ENCODE results near the gene SPEG. TPM values are rescaled to one million over a fixed set of nuclear protein-coding genes. Genes with fewer than 3 reads are reported as not detected.

SPEG gene
- total RNA-seq, 1 donor from 2014 or later = 6.1 TPM

- Mint-ChIP-seq H3K9me3 (ENCODE audit: unreplicated experiment) (no peaks in the 10 kb centered on the region), H3K4me3 (ENCODE audit: unreplicated experiment) (peak overlapping the region; percentile 92), H3K4me1 (ENCODE audit: unreplicated experiment) (peaks cover 43% of the 10 kb centered on the region), H3K36me3 (ENCODE audit: low read depth, unreplicated experiment) (peaks cover 4% of the 10 kb centered on the region), H3K27me3 (ENCODE audit: unreplicated experiment) (peaks cover 28% of the 10 kb centered on the region), H3K27ac (ENCODE audit: unreplicated experiment) (peak overlapping the region; percentile 48)
- no peak for TF ChIP-seq CTCF (IDR thresholded peaks at IDR 0.05; ENCODE audit: unreplicated experiment)
- DNase-seq (ENCODE audit: low spot score) = peak; percentile 65
Observed at GRCh38 chr2:219497495-219498279, 63.0 kb downstream of the SPEG start.

GRCh38 chr2:219498280-219499057 is 63.8 kb downstream of the SPEG start, which contains the start of gene GMPPA:
Gene GMPPA, plus strand, starts transcription at chr2:219498891. Its CDS starts 1,085 bp downstream, at chr2:219499976.
- no peaks in the 10 kb centered on the region for H3K9me3 Mint-ChIP-seq (ENCODE audit: unreplicated experiment)
- peak within 1 kb of the TSS; percentile 92 for H3K4me3 Mint-ChIP-seq (ENCODE audit: unreplicated experiment)
- H3K36me3 Mint-ChIP-seq (ENCODE audit: low read depth, unreplicated experiment) = peaks cover 6% of the 10 kb centered on the region
- H3K27me3 Mint-ChIP-seq (ENCODE audit: unreplicated experiment) = peaks cover 26% of the 10 kb centered on the region
- H3K4me1 Mint-ChIP-seq (ENCODE audit: unreplicated experiment) = peaks cover 47% of the 10 kb centered on the region
- peak; percentile 92 for DNase-seq (ENCODE audit: low spot score)
- TF ChIP-seq CTCF (IDR thresholded peaks at IDR 0.05; ENCODE audit: unreplicated experiment) = no peak
- H3K27ac Mint-ChIP-seq (ENCODE audit: unreplicated experiment) = peak within 1 kb of the TSS; percentile 22

- H3K4me3 Mint-ChIP-seq (ENCODE audit: unreplicated experiment) = peak overlapping the region; percentile 92
- no peak for TF ChIP-seq CTCF (IDR thresholded peaks at IDR 0.05; ENCODE audit: unreplicated experiment)
- H3K27ac Mint-ChIP-seq (ENCODE audit: unreplicated experiment) = peak overlapping the region; percentile 22
- H3K36me3 Mint-ChIP-seq (ENCODE audit: low read depth, unreplicated experiment) = peaks cover 10% of the 10 kb centered on the region
- DNase-seq (ENCODE audit: low spot score) = no peak
- no peaks in the 10 kb centered on the region for H3K9me3 Mint-ChIP-seq (ENCODE audit: unreplicated experiment)
- peaks cover 24% of the 10 kb centered on the region for H3K27me3 Mint-ChIP-seq (ENCODE audit: unreplicated experiment)
- H3K4me1 Mint-ChIP-seq (ENCODE audit: unreplicated experiment) = peaks cover 50% of the 10 kb centered on the region
Observed at GRCh38 chr2:219499058-219499307, 64.3 kb downstream of the SPEG start.

- DNase-seq (ENCODE audit: low spot score) = no peak
- H3K4me1 Mint-ChIP-seq (ENCODE audit: unreplicated experiment) = peaks cover 50% of the 10 kb centered on the region
- peak overlapping the region; percentile 92 for H3K4me3 Mint-ChIP-seq (ENCODE audit: unreplicated experiment)
- no peaks in the 10 kb centered on the region for H3K9me3 Mint-ChIP-seq (ENCODE audit: unreplicated experiment)
- H3K36me3 Mint-ChIP-seq (ENCODE audit: low read depth, unreplicated experiment) = peaks cover 11% of the 10 kb centered on the region
- H3K27ac Mint-ChIP-seq (ENCODE audit: unreplicated experiment) = peak overlapping the region; percentile 22
- H3K27me3 Mint-ChIP-seq (ENCODE audit: unreplicated experiment) = peaks cover 24% of the 10 kb centered on the region
- no peak for TF ChIP-seq CTCF (IDR thresholded peaks at IDR 0.05; ENCODE audit: unreplicated experiment)
Observed at GRCh38 chr2:219499555-219499954, 64.9 kb downstream of the SPEG start.

- DNase-seq (ENCODE audit: low spot score) = no peak
- TF ChIP-seq CTCF (IDR thresholded peaks at IDR 0.05; ENCODE audit: unreplicated experiment) = no peak
- Mint-ChIP-seq H3K27me3 (ENCODE audit: unreplicated experiment) (peaks cover 23% of the 10 kb centered on the region), H3K9me3 (ENCODE audit: unreplicated experiment) (no peaks in the 10 kb centered on the region), H3K4me1 (ENCODE audit: unreplicated experiment) (peaks cover 50% of the 10 kb centered on the region), H3K27ac (ENCODE audit: unreplicated experiment) (no peak overlapping the region), H3K4me3 (ENCODE audit: unreplicated experiment) (peak overlapping the region; percentile 16), H3K36me3 (ENCODE audit: low read depth, unreplicated experiment) (peaks cover 14% of the 10 kb centered on the region)
Observed at GRCh38 chr2:219500135-219500534, 65.5 kb downstream of the SPEG start.

Data from endothelial cell (in vitro differentiated cells).